ENCODE data around the gene DUS1L. TPM values are rescaled to one million over a fixed set of nuclear protein-coding genes. Genes with fewer than 3 reads are reported as not detected.

DUS1L gene
- total RNA-seq, 1 experiment from 2014 or later: 132 TPM

- no TSS peak for BruUV-seq (replicated peaks)
- no peak overlapping the region for H3K27ac Mint-ChIP-seq (ENCODE audit: unreplicated experiment)
- H3K4me1 Mint-ChIP-seq (ENCODE audit: low read depth, unreplicated experiment): no peaks in the 10 kb centered on the region
- H3K4me3 Mint-ChIP-seq (ENCODE audit: low read depth, unreplicated experiment): no peak overlapping the region
- CTCF ChIA-PET: no interaction called here
- no peak for TF ChIP-seq CTCF (IDR thresholded peaks at IDR 0.05; ENCODE audit: unreplicated experiment)
- DNase-seq: no peak
- no peaks in the 10 kb centered on the region for H3K27me3 Mint-ChIP-seq (ENCODE audit: unreplicated experiment)
- peaks cover 87% of the 10 kb centered on the region for H3K36me3 Mint-ChIP-seq (ENCODE audit: insufficient read depth, unreplicated experiment)
- intact Hi-C loops (cut with micrococcal nuclease; ENCODE audit: unreplicated experiment): no loop called here
- H3K9me3 Mint-ChIP-seq (ENCODE audit: low read depth, unreplicated experiment): no peaks in the 10 kb centered on the region
Measured at GRCh38 chr17:82081546-82081945, 15.9 kb upstream of the DUS1L start.

- H3K27ac Mint-ChIP-seq (ENCODE audit: unreplicated experiment): no peak overlapping the region
- no TSS peak for BruUV-seq (replicated peaks)
- no peak overlapping the region for H3K4me3 Mint-ChIP-seq (ENCODE audit: low read depth, unreplicated experiment)
- DNase-seq: no peak
- CTCF ChIA-PET: no interaction called here
- intact Hi-C loops (cut with micrococcal nuclease; ENCODE audit: unreplicated experiment): no loop called here
- H3K4me1 Mint-ChIP-seq (ENCODE audit: low read depth, unreplicated experiment): no peaks in the 10 kb centered on the region
- no peaks in the 10 kb centered on the region for H3K27me3 Mint-ChIP-seq (ENCODE audit: unreplicated experiment)
- peaks cover 87% of the 10 kb centered on the region for H3K36me3 Mint-ChIP-seq (ENCODE audit: insufficient read depth, unreplicated experiment)
- no peak for TF ChIP-seq CTCF (IDR thresholded peaks at IDR 0.05; ENCODE audit: unreplicated experiment)
- H3K9me3 Mint-ChIP-seq (ENCODE audit: low read depth, unreplicated experiment): no peaks in the 10 kb centered on the region
Measured at GRCh38 chr17:82080789-82081464, 15.3 kb upstream of the DUS1L start.

GRCh38 chr17:82080048-82080788 is 14.6 kb upstream of the DUS1L start:
- Mint-ChIP-seq H3K36me3 (ENCODE audit: insufficient read depth, unreplicated experiment) (peaks cover 83% of the 10 kb centered on the region), H3K4me3 (ENCODE audit: low read depth, unreplicated experiment) (no peak overlapping the region), H3K4me1 (ENCODE audit: low read depth, unreplicated experiment) (no peaks in the 10 kb centered on the region), H3K9me3 (ENCODE audit: low read depth, unreplicated experiment) (no peaks in the 10 kb centered on the region), H3K27ac (ENCODE audit: unreplicated experiment) (no peak overlapping the region), H3K27me3 (ENCODE audit: unreplicated experiment) (no peaks in the 10 kb centered on the region)
- CTCF ChIA-PET: no interaction called here
- intact Hi-C loops (cut with micrococcal nuclease; ENCODE audit: unreplicated experiment): no loop called here
- no peak for DNase-seq
- TF ChIP-seq CTCF (IDR thresholded peaks at IDR 0.05; ENCODE audit: unreplicated experiment): no peak
- no TSS peak for BruUV-seq (replicated peaks)

GRCh38 chr17:82079001-82079677 is 13.5 kb upstream of the DUS1L start:
- CTCF ChIA-PET: no interaction called here
- intact Hi-C loops (cut with micrococcal nuclease; ENCODE audit: unreplicated experiment): no loop called here
- DNase-seq: no peak
- no TSS peak for BruUV-seq (replicated peaks)
- Mint-ChIP-seq H3K27ac (ENCODE audit: unreplicated experiment) (peak overlapping the region; percentile 30), H3K36me3 (ENCODE audit: insufficient read depth, unreplicated experiment) (peaks cover 79% of the 10 kb centered on the region), H3K27me3 (ENCODE audit: unreplicated experiment) (no peaks in the 10 kb centered on the region), H3K9me3 (ENCODE audit: low read depth, unreplicated experiment) (no peaks in the 10 kb centered on the region), H3K4me3 (ENCODE audit: low read depth, unreplicated experiment) (no peak overlapping the region), H3K4me1 (ENCODE audit: low read depth, unreplicated experiment) (no peaks in the 10 kb centered on the region)
- TF ChIP-seq CTCF (IDR thresholded peaks at IDR 0.05; ENCODE audit: unreplicated experiment): no peak

All from Calu3 (cell line).